NCI-H82 treated with DMSO at 0.1 percent for 48 hours (cell line): ENCODE measurements around the gene CAB39.

ENCODE experiments used
- DNase-seq: peaks from one replicate; lab custom pipeline; 2025; ENCODE audit not compliant: unreplicated experiment; lab: John Stamatoyannopoulos, UW

CAB39 gene

GRCh38 chr2:230712443-230713330 is at the start of gene CAB39:
Gene CAB39, plus strand, starts transcription at chr2:230712842. Its CDS starts 47,160 bp downstream, at chr2:230760002.
- peak; percentile 75 for DNase-seq

- DNase-seq: no peak
Observed at GRCh38 chr2:230664128-230664527, 48.5 kb upstream of the CAB39 start.

- no peak for DNase-seq
Observed at GRCh38 chr2:230664844-230665243, 47.8 kb upstream of the CAB39 start.

- no peak for DNase-seq
Observed at GRCh38 chr2:230665263-230665691, 47.4 kb upstream of the CAB39 start.

- DNase-seq: no peak
Observed at GRCh38 chr2:230666446-230666845, 46.2 kb upstream of the CAB39 start.

- peak; percentile 18 for DNase-seq
Observed at GRCh38 chr2:230666885-230667712, 45.5 kb upstream of the CAB39 start.

- DNase-seq: peak; percentile 31
Observed at GRCh38 chr2:230668184-230668938, 44.3 kb upstream of the CAB39 start.

- DNase-seq: no peak
Observed at GRCh38 chr2:230668939-230669303, 43.7 kb upstream of the CAB39 start.

GRCh38 chr2:230669386-230669950 is 43.2 kb upstream of the CAB39 start:
- DNase-seq: no peak

GRCh38 chr2:230671117-230671516 is 41.5 kb upstream of the CAB39 start:
- peak; percentile 67 for DNase-seq

GRCh38 chr2:230672836-230673235 is 39.8 kb upstream of the CAB39 start:
- no peak for DNase-seq

GRCh38 chr2:230674401-230674800 is 38.2 kb upstream of the CAB39 start:
- no peak for DNase-seq

GRCh38 chr2:230674966-230675672 is 37.5 kb upstream of the CAB39 start:
- no peak for DNase-seq

- no peak for DNase-seq
Observed at GRCh38 chr2:230676546-230676945, 36.1 kb upstream of the CAB39 start.

- no peak for DNase-seq
Observed at GRCh38 chr2:230677201-230677946, 35.3 kb upstream of the CAB39 start.

GRCh38 chr2:230678018-230678417 is 34.6 kb upstream of the CAB39 start:
- no peak for DNase-seq

- no peak for DNase-seq
Observed at GRCh38 chr2:230678451-230678850, 34.2 kb upstream of the CAB39 start.

GRCh38 chr2:230680463-230681170 is 32.0 kb upstream of the CAB39 start:
- DNase-seq: no peak

- DNase-seq: no peak
Observed at GRCh38 chr2:230681171-230681545, 31.5 kb upstream of the CAB39 start.
